Transverse colon (tissue), 4 donors: ENCODE data around the gene ATP8B4.

Experiments
- POLR2A ChIP-seq: fragments of 450-650 bp; IDR thresholded peaks from one replicate; pipeline ENCODE4 v1.6.1; 2016; ENCODE audit warnings: antibody characterized with exemption, mild to moderate bottlenecking, moderate library complexity
- POLR2AphosphoS5 ChIP-seq, 3 donors: sonication (generic); formaldehyde crosslinking; IDR thresholded peaks; one replicate each; pipeline ENCODE4 v1.6.1; 2016; ENCODE audit warnings: antibody characterized with exemption in 3 of 3
- TF ChIP-seq, protein P1 (sequence below), 5 experiments: fragments of 200-600 bp in 3 of 5; fragments of 450-650 bp in 2 of 5; sonication (generic) in 3 of 5; IDR thresholded peaks; 1 replicate in 2 of 5; 2 replicates in 3 of 5; pipeline ENCODE4 v1.5.1; 2016 to 2017; ENCODE audit warnings: antibody characterized with exemption in 5 of 5, inconsistent platforms in 3 of 5, mild to moderate bottlenecking in 2 of 5, moderate library complexity in 1 of 5

DNA sequence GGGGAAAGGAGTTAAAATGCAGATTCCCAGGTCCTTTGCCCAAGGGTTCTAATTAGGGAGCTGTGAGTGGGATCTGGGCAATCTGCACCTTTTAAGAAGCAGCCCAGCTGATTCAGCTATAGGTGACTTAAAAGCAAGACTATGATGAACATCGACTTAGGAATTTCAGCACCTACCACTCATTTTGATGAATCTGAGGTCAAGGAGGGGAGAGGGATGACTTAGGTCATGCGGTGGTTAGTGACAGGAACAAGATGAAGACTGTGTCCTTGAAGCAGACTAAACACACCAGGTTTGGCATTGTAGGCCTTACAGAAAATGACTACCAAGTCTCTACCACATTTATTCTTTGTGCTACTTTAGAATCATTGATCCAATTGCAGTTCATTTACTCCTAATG is 301.9 kb downstream of the ATP8B4 start:
- TF ChIP-seq, protein P1, sequence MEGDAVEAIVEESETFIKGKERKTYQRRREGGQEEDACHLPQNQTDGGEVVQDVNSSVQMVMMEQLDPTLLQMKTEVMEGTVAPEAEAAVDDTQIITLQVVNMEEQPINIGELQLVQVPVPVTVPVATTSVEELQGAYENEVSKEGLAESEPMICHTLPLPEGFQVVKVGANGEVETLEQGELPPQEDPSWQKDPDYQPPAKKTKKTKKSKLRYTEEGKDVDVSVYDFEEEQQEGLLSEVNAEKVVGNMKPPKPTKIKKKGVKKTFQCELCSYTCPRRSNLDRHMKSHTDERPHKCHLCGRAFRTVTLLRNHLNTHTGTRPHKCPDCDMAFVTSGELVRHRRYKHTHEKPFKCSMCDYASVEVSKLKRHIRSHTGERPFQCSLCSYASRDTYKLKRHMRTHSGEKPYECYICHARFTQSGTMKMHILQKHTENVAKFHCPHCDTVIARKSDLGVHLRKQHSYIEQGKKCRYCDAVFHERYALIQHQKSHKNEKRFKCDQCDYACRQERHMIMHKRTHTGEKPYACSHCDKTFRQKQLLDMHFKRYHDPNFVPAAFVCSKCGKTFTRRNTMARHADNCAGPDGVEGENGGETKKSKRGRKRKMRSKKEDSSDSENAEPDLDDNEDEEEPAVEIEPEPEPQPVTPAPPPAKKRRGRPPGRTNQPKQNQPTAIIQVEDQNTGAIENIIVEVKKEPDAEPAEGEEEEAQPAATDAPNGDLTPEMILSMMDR (IDR thresholded peaks at IDR 0.05), result no peak
- TF ChIP-seq POLR2AphosphoS5 (IDR thresholded peaks at IDR 0.05), result no peak
- no peak for TF ChIP-seq POLR2A
